ENCODE measurements around the gene ATXN7. TPM values are rescaled to one million over a fixed set of nuclear protein-coding genes. Genes with fewer than 3 reads are reported as not detected.

Gene ATXN7
- total and polyA plus RNA-seq, 2 of the 13 experiments (the other 11 are each of a cell fraction or from before 2014, with no cell fraction given), result 13.8 to 20.0 TPM

- TF ChIP-seq ZBTB46 (CRISPR knock-in tag; IDR thresholded peaks at IDR 0.05; ENCODE audit: borderline replicate concordance) (no peak), STAT6 (CRISPR knock-in tag; IDR thresholded peaks at IDR 0.05; ENCODE audit: borderline replicate concordance) (no peak), ATF2 (CRISPR knock-in tag; IDR thresholded peaks at IDR 0.05) (0 out of 2 replicates have a peak, but pooled peaks have one; percentile 26), ZNF558 (CRISPR knock-in tag; IDR thresholded peaks at IDR 0.05; ENCODE audit: borderline replicate concordance) (0 out of 2 replicates have a peak, but pooled peaks have one; percentile 52), CBX5 (CRISPR knock-in tag; IDR thresholded peaks at IDR 0.05; ENCODE audit: borderline replicate concordance) (no peak), FOXP4 (CRISPR knock-in tag; IDR thresholded peaks at IDR 0.05) (peak; percentile 25; the same call in 1 of the 2 replicates), ZFYVE20 (CRISPR knock-in tag; IDR thresholded peaks at IDR 0.05; ENCODE audit: borderline replicate concordance, low read depth) (no peak), ATF7-NPFF (CRISPR knock-in tag; IDR thresholded peaks at IDR 0.05; ENCODE audit: low read depth) (no peak), ZNF777 (CRISPR knock-in tag; IDR thresholded peaks at IDR 0.05) (0 out of 2 replicates have a peak, but pooled peaks have one; percentile 31), ZBTB37 (CRISPR knock-in tag; IDR thresholded peaks at IDR 0.05) (no peak), IKZF4 (CRISPR knock-in tag; IDR thresholded peaks at IDR 0.05; ENCODE audit: borderline replicate concordance, low read depth, not compliant biosample characterization) (no peak), PHF5A (CRISPR knock-in tag; IDR thresholded peaks at IDR 0.05; ENCODE audit: low read depth, unreplicated experiment) (no peak), HDAC1 (CRISPR knock-in tag; IDR thresholded peaks at IDR 0.05) (peak; percentile 89), ZNF280B (CRISPR knock-in tag; IDR thresholded peaks at IDR 0.05; ENCODE audit: borderline replicate concordance) (no peak), ZNF224 (CRISPR knock-in tag; IDR thresholded peaks at IDR 0.05) (no peak)
These were observed 104.3 kb downstream of the ATXN7 start (continued) for GRCh38 chr3:63967675-63968611.

Measured in HepG2 (cell line).